Neural cell (in vitro differentiated cells): ENCODE measurements around the gene PCSK9.

ENCODE experiments used
- CTCF ChIP-seq: fragments of 450-650 bp; IDR thresholded peaks from 2 replicates; pipeline ENCODE4 v1.5.1; 2014; ENCODE audit warnings: antibody characterized with exemption, mild to moderate bottlenecking, moderate library complexity; ENCODE audit not compliant: poor library complexity, severe bottlenecking
- EP300 ChIP-seq: fragments of 450-650 bp; conservative IDR thresholded peaks from 2 replicates; pipeline ENCODE4 v1.6.1; 2014; ENCODE audit warnings: antibody characterized with exemption, mild to moderate bottlenecking, moderate library complexity; ENCODE audit not compliant: poor library complexity, severe bottlenecking
- EZH2 ChIP-seq: fragments of 200-600, 300-800 bp; shearing (Covaris generic), sonication (generic); IDR thresholded peaks from 2 replicates; pipeline ENCODE4 v1.6.1; 2014; ENCODE audit warnings: antibody characterized with exemption, low read length, borderline replicate concordance, mild to moderate bottlenecking; ENCODE audit not compliant: insufficient read depth, poor library complexity, severe bottlenecking
- MXI1 ChIP-seq: fragments of 450-650 bp; conservative IDR thresholded peaks from 2 replicates; pipeline ENCODE4 v1.6.1; 2014; ENCODE audit warnings: antibody characterized with exemption, mild to moderate bottlenecking; ENCODE audit not compliant: poor library complexity, severe bottlenecking
- POLR2AphosphoS5 ChIP-seq: IDR thresholded peaks from 2 replicates; pipeline ENCODE4 v1.6.1; 2012
- RAD21 ChIP-seq: fragments of 450-650 bp; conservative IDR thresholded peaks from 2 replicates; pipeline ENCODE4 v1.6.1; 2014; ENCODE audit warnings: antibody characterized with exemption, mild to moderate bottlenecking, moderate library complexity
- REST ChIP-seq: IDR thresholded peaks from 2 replicates; pipeline ENCODE4 v1.6.1; 2012; ENCODE audit warnings: borderline replicate concordance
- SMC3 ChIP-seq: fragments of 450-650 bp; conservative IDR thresholded peaks from 2 replicates; pipeline ENCODE4 v1.6.1; 2014; ENCODE audit warnings: antibody characterized with exemption, mild to moderate bottlenecking, moderate library complexity; ENCODE audit not compliant: poor library complexity
- TAF1 ChIP-seq: IDR thresholded peaks from 2 replicates; pipeline ENCODE4 v1.6.1; 2012; ENCODE audit warnings: low read depth

- TF ChIP-seq EZH2, result no peak
- TF ChIP-seq CTCF, result no peak
- no peak for TF ChIP-seq TAF1
- peak; percentile 18 for TF ChIP-seq POLR2AphosphoS5
- no peak for TF ChIP-seq REST
- TF ChIP-seq EP300, result peak; percentile 52
- no peak for TF ChIP-seq SMC3
- no peak for TF ChIP-seq MXI1
- no peak for TF ChIP-seq RAD21
Observed at GRCh38 chr1:55012661-55013060, 26.7 kb upstream of the PCSK9 start.
